OCI-LY7 (cell line): ENCODE data around the gene HS6ST3. TPM values are rescaled to one million over a fixed set of nuclear protein-coding genes. Genes with fewer than 3 reads are reported as not detected.

Experiments
- BruUV-seq: library from RNA; stranded (reverse); fragments of 400-500 nt; replicated peaks from 2 replicates; lab custom pipeline; 2021; lab: Mats Ljungman, UMichigan
- CTCF ChIA-PET: fragments of 300-600 bp; sonication (Branson Sonifier 250); formaldehyde crosslinking; loops from one replicate; lab custom pipeline; 2022; ENCODE audit warnings: antibody characterized with exemption; ENCODE audit not compliant: unreplicated experiment; lab: Charles Lee
- POLR2A ChIA-PET: fragments of 300-600 bp; sonication (Branson Sonifier 250); formaldehyde crosslinking; loops from one replicate; lab custom pipeline; 2022; ENCODE audit warnings: antibody characterized with exemption; lab: Charles Lee
- DNase-seq: peaks from one replicate; pipeline ENCODE4 v3.0.0-alpha.2; 2015; ENCODE audit warnings: low spot score
- H2AFZ ChIP-seq: fragments of 200-600 bp; sonication (generic), shearing (Covaris generic); 2 replicates; pipeline ENCODE4 v1.6.1; 2014; ENCODE audit warnings: mild to moderate bottlenecking, antibody characterized with exemption, low read length, moderate library complexity
- H3K27ac ChIP-seq: fragments of 200-600 bp; sonication (generic); 2 replicates; pipeline ENCODE4 v1.5.1; 2014; ENCODE audit warnings: mixed run types, low read depth, mild to moderate bottlenecking, moderate library complexity, low read length, inconsistent platforms; ENCODE audit not compliant: poor library complexity, severe bottlenecking
- H3K36me3 ChIP-seq: fragments of 200-600 bp; sonication (generic); 2 replicates; pipeline ENCODE4 v1.6.1; 2014; ENCODE audit warnings: mild to moderate bottlenecking, antibody characterized with exemption, low read length, moderate library complexity, mixed read lengths; ENCODE audit not compliant: insufficient read depth
- H3K4me1 ChIP-seq: fragments of 200-600 bp; sonication (generic); 2 replicates; pipeline ENCODE4 v1.5.1; 2014; ENCODE audit warnings: mild to moderate bottlenecking, low read length; ENCODE audit not compliant: insufficient read depth, poor library complexity, severe bottlenecking
- H3K4me2 ChIP-seq: fragments of 200-600 bp; sonication (generic); 2 replicates; pipeline ENCODE4 v1.6.1; 2014; ENCODE audit warnings: mild to moderate bottlenecking, low read length
- H3K4me3 ChIP-seq: fragments of 200-600 bp; sonication (generic); 2 replicates; pipeline ENCODE4 v1.5.1; 2014; ENCODE audit warnings: mild to moderate bottlenecking, low read depth, low read length; ENCODE audit not compliant: poor library complexity, severe bottlenecking
- H3K79me2 ChIP-seq: fragments of 200-600 bp; sonication (generic); 2 replicates; pipeline ENCODE4 v1.6.1; 2016; ENCODE audit warnings: low read depth, mild to moderate bottlenecking, low read length, moderate library complexity, mixed read lengths; ENCODE audit not compliant: insufficient read depth
- H3K9me2 ChIP-seq: fragments of 200-600 bp; sonication (generic); 2 replicates; pipeline ENCODE4 v1.6.1; 2016; ENCODE audit warnings: mild to moderate bottlenecking, low read length, mixed read lengths; ENCODE audit not compliant: insufficient read depth
- H3K9me3 ChIP-seq: fragments of 200-600 bp; sonication (generic); 2 replicates; pipeline ENCODE4 v1.6.1; 2014; ENCODE audit warnings: mild to moderate bottlenecking, mixed run types, low read length, mixed read lengths
- H4K20me1 ChIP-seq: fragments of 200-600 bp; sonication (generic); 2 replicates; pipeline ENCODE4 v1.6.1; 2014; ENCODE audit warnings: mild to moderate bottlenecking, antibody characterized with exemption, low read length, moderate library complexity, mixed read lengths; ENCODE audit not compliant: insufficient read depth
- EZH2phosphoT487 ChIP-seq: fragments of 200-600 bp; sonication (generic); IDR thresholded peaks from 2 replicates; pipeline ENCODE4 v1.6.1; 2018; ENCODE audit warnings: low read depth, borderline replicate concordance, mild to moderate bottlenecking, mixed run types, antibody characterized with exemption, low read length, moderate library complexity, mixed read lengths
- intact Hi-C: fragments of 100-400 bp; cut with micrococcal nuclease; formaldehyde crosslinking; loops from one replicate; pipeline ENCODE4 v1.10.0; 2022; ENCODE audit not compliant: unreplicated experiment
- total RNA-seq, 2 experiments: library from RNA; depleted of rRNA in 1 of 2; stranded (reverse); fragments of >200 nt in 1 of 2; shearing (Covaris generic) in 1 of 2; gene quantifications; 2 replicates each; pipeline ENCODE4 v1.2.3, GENCODE V29; 2014 to 2022
- TF ChIP-seq, protein P1 (sequence below): fragments of 200-600 bp; sonication (generic); conservative IDR thresholded peaks from 2 replicates; pipeline ENCODE4 v1.5.1; 2014; ENCODE audit warnings: mild to moderate bottlenecking, antibody characterized with exemption, low read length, moderate library complexity, mixed read lengths

HS6ST3 gene
- total RNA-seq, 2 experiments from 2014 or later: not detected

DNA sequence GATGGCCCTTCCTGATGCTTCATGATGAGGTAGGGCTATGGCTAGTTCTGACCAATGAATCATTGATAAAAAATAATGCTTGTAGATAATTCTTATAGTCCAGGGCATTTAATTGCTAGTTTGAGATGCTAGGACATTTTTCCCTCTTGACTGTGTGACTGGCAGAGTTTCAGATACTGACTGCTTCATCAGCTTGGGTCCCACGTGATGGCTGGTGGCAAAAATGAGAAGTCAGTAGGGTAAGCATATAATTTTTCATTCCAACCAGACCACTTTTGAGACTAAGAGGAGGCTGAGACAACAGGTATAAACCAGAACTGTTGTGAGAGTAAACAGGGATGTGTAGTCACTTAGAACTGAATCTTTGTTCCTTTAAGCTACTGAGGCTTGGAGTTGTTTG, 183.3 kb downstream of the HS6ST3 start:
- Histone ChIP-seq H3K4me3 (no peak overlapping the region), H3K36me3 (no peaks in the 10 kb centered on the region), H3K79me2 (no peaks in the 10 kb centered on the region), H3K4me1 (no peaks in the 10 kb centered on the region), H4K20me1 (no peaks in the 10 kb centered on the region), H2AFZ (no peak overlapping the region), H3K27ac (no peak overlapping the region), H3K9me2 (no peaks in the 10 kb centered on the region), H3K9me3 (no peaks in the 10 kb centered on the region), H3K4me2 (no peak overlapping the region)
- no peak for TF ChIP-seq EZH2phosphoT487
- TF ChIP-seq, protein P1, sequence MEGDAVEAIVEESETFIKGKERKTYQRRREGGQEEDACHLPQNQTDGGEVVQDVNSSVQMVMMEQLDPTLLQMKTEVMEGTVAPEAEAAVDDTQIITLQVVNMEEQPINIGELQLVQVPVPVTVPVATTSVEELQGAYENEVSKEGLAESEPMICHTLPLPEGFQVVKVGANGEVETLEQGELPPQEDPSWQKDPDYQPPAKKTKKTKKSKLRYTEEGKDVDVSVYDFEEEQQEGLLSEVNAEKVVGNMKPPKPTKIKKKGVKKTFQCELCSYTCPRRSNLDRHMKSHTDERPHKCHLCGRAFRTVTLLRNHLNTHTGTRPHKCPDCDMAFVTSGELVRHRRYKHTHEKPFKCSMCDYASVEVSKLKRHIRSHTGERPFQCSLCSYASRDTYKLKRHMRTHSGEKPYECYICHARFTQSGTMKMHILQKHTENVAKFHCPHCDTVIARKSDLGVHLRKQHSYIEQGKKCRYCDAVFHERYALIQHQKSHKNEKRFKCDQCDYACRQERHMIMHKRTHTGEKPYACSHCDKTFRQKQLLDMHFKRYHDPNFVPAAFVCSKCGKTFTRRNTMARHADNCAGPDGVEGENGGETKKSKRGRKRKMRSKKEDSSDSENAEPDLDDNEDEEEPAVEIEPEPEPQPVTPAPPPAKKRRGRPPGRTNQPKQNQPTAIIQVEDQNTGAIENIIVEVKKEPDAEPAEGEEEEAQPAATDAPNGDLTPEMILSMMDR: no peak
- no peak for DNase-seq
- CTCF ChIA-PET: no interaction called here
- POLR2A ChIA-PET: no interaction called here
- intact Hi-C loops: no loop called here
- no TSS peak for BruUV-seq

DNA sequence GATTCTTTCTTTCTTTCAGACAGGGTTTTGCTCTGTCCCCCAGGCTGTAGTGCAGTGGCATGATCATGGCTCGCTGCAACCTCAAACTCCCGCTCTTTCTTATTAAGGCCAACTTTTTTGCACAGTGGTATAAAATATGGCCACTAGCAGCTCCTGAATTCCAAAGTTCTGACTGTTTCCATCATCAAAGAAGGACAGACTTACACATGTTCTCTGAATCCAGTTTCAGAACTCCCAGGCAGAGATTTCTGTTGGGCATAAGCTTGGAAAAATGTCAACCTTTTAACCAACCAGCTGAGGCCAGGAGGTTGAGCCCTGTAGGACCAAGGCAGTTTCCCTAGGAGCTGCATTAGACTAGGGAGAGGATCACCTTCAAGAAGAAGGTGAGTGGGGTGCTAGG, 184.1 kb downstream of the HS6ST3 start:
- no peak for TF ChIP-seq EZH2phosphoT487
- TF ChIP-seq, protein P1: no peak
- Histone ChIP-seq H4K20me1 (no peaks in the 10 kb centered on the region), H3K4me1 (no peaks in the 10 kb centered on the region), H3K36me3 (no peaks in the 10 kb centered on the region), H3K4me2 (no peak overlapping the region), H3K4me3 (no peak overlapping the region), H3K9me3 (no peaks in the 10 kb centered on the region), H3K9me2 (no peaks in the 10 kb centered on the region), H2AFZ (no peak overlapping the region), H3K27ac (no peak overlapping the region), H3K79me2 (no peaks in the 10 kb centered on the region)
- intact Hi-C loops: no loop called here
- ChIA-PET POLR2A (interaction anchor here (0.7 kb wide), 1 partner anchor 59 kb away, joined by 3 read pairs; no protein-coding TSS in a partner anchor), CTCF (no interaction called here)
- no peak for DNase-seq
- no TSS peak for BruUV-seq

DNA sequence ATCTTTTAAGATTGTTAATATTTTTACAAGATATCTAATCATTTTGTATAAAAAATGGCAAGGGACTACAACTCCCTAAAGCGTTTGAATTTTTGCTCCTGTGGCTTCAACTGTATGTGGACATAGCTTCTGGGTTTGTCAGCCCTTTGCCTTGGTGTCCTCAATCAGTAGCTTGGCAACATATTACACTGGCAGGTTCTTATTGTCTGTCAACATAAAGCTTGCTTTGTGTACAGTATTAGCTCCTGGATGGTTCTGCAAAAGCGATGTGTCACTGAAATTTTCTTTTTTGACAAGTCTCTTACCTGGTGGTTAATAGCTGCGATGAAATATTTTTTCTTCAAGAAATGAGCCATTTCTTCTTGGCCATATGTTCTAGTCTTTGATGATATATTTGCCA, 190.0 kb downstream of the HS6ST3 start:
- H3K4me1 ChIP-seq: no peaks in the 10 kb centered on the region
- intact Hi-C loops: no loop called here
- no peaks in the 10 kb centered on the region for H3K9me3 ChIP-seq
- H4K20me1 ChIP-seq: no peaks in the 10 kb centered on the region
- no peak overlapping the region for H3K4me3 ChIP-seq
- TF ChIP-seq, protein P1: no peak
- TF ChIP-seq EZH2phosphoT487: no peak
- no peaks in the 10 kb centered on the region for H3K9me2 ChIP-seq
- H3K79me2 ChIP-seq: no peaks in the 10 kb centered on the region
- H3K4me2 ChIP-seq: no peak overlapping the region
- no peak overlapping the region for H2AFZ ChIP-seq
- H3K27ac ChIP-seq: no peak overlapping the region
- H3K36me3 ChIP-seq: no peaks in the 10 kb centered on the region
- no TSS peak for BruUV-seq
- POLR2A ChIA-PET: no interaction called here
- no peak for DNase-seq
- CTCF ChIA-PET: no interaction called here
